Right lobe of liver (tissue), 6 donors: Measurements from ENCODE around the gene TLCD3B. TPM values are rescaled to one million over a fixed set of nuclear protein-coding genes. Genes with fewer than 3 reads are reported as not detected.

Experiments
- ATAC-seq, 4 donors: fragments of 200-7000 bp; cut with Tn5 transposase; one replicate each; pipeline ENCODE4 v1.9.1; 2020; ENCODE audit warnings: mild to moderate bottlenecking in 4 of 4, moderate library complexity in 4 of 4
- DNase-seq, 3 donors: peaks; one replicate each; pipeline ENCODE4 v3.0.0-alpha.2; 2020
- H3K27ac ChIP-seq, 3 donors: fragments of 200-600 bp; one replicate each; pipeline ENCODE4 v1.8.0; 2022
- H3K27me3 ChIP-seq, 2 donors: fragments of 200-600 bp; one replicate each; pipeline ENCODE4 v1.8.0; 2022
- H3K36me3 ChIP-seq, 4 donors: fragments of 200-600 bp; sonication (generic) in 1 of 4; one replicate each; pipeline versions ENCODE4 v1.5.1 to v1.8.0; 2017 to 2022; ENCODE audit warnings: control low read depth in 1 of 4
- H3K4me1 ChIP-seq, 4 donors: fragments of 200-600 bp; sonication (generic) in 1 of 4; one replicate each; pipeline versions ENCODE4 v1.5.1 to v1.8.0; 2017 to 2022; ENCODE audit warnings: control low read depth in 1 of 4
- H3K4me3 ChIP-seq, 3 donors: fragments of 200-600 bp; one replicate each; pipeline ENCODE4 v1.8.0; 2022
- H3K9me3 ChIP-seq, 4 donors: fragments of 200-600 bp; sonication (generic) in 1 of 4; one replicate each; pipeline versions ENCODE4 v1.5.1 to v1.8.0; 2017 to 2022; ENCODE audit warnings: control low read depth in 1 of 4
- POLR2A ChIP-seq: fragments of 450-650 bp; IDR thresholded peaks from one replicate; pipeline ENCODE4 v1.6.1; 2017; ENCODE audit warnings: antibody characterized with exemption, mild to moderate bottlenecking
- WGBS: methylation state at CpG from one replicate; pipeline ENCODE4 v1.1.6; 2018; ENCODE audit warnings: low coverage, low lambda C conversion rate; ENCODE audit not compliant: insufficient coverage; ENCODE audit errors: missing lambda C conversion rate; 5-methylcytosine and 5-hydroxymethylcytosine counted together
- intact Hi-C, 2 donors: fragments of 100-400 bp; cut with DNase I; formaldehyde crosslinking; loops; one replicate each; pipeline versions ENCODE4 v1.11.2 to v1.14.1; 2022
- total RNA-seq, 6 experiments: library from RNA; depleted of rRNA in 2 of 6; stranded (reverse); fragments of >200 nt in 2 of 6; fragmentation: NEBNext Ultra II Directional in 3 of 6; extraction: Animal tissue kit (Norgen Biotek cat#: 25700) in 3 of 6; gene quantifications; one replicate each; pipeline versions ENCODE4 v1.1.0 to v1.2.4, GENCODE V29; 2016 to 2023
- TF ChIP-seq, protein P1 (sequence below), 4 donors: fragments of 200-600 bp in 3 of 4; fragments of 450-650 bp in 1 of 4; IDR thresholded peaks; one replicate each; pipeline versions ENCODE4 v1.5.1 to v1.8.0; 2016 to 2022; ENCODE audit warnings: antibody characterized with exemption in 4 of 4, mild to moderate bottlenecking in 2 of 4
- donor health status: DM: no; HTN: yes; CAD: no.
- donor health status: DM: no; HTN: no; CAD: no.
- donor health status: DM: no; HTN: no; CAD: no.
- donor health status: DM: no; HTN: yes; CAD: no.
- donor health status: DM: no; HTN: yes; CAD: no.

The TLCD3B gene
- total RNA-seq, 6 experiments from 2014 or later: not detected

DNA sequence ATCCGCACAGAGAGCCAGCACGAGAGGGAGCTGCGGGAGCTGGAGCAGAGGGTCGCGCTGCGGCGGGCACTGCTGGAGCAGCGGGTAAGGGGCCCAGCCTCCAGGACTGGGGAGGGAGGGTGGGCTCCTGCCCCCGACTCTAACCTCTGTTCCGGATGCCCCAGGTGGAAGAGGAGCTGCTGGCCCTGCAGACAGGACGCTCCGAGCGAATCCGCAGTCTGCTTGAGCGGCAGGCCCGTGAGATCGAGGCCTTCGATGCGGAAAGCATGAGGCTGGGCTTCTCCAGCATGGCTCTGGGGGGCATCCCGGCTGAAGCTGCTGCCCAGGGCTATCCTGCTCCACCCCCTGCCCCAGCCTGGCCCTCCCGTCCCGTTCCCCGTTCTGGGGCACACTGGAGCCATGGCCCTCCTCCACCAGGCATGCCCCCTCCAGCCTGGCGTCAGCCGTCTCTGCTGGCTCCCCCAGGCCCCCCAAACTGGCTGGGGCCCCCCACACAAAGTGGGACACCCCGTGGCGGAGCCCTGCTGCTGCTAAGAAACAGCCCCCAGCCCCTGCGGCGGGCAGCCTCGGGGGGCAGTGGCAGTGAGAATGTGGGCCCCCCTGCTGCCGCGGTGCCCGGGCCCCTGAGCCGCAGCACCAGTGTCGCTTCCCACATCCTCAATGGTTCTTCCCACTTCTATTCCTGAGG lies 40.0 kb downstream of the TLCD3B start:
- H3K27ac ChIP-seq: no peak overlapping the region

DNA sequence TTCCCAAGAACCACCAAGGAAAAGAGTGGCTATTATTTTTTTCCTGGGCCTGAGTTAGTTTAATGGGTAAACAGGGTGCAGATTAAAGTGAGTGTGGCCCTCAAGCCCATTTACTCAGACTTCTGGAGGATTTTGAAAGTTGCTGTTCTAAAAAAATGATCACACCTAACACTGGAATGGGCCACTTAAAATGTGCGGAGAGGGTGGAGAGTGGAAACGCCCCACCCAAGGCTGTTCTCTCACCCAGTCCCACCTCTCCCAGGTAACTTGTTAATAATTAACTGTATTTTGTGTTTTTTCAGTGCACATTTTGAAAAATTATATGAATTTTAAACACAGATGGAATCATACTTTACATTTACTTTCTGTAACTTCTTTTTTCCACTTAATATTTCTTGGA lies 41.0 kb downstream of the TLCD3B start:
- H3K27me3 ChIP-seq: no peaks in the 10 kb centered on the region
- no peak overlapping the region for H3K4me3 ChIP-seq
- no peaks in the 10 kb centered on the region for H3K9me3 ChIP-seq
- ATAC-seq (no peak), DNase-seq (no peak)
- peaks cover 0 to 57% (median 27%) of the 10 kb centered on the region in 4 donors for H3K36me3 ChIP-seq
- H3K4me1 ChIP-seq: peaks cover 0 to 13% (median 3%) of the 10 kb centered on the region in 4 donors
- no peak for TF ChIP-seq POLR2A
- TF ChIP-seq, protein P1, sequence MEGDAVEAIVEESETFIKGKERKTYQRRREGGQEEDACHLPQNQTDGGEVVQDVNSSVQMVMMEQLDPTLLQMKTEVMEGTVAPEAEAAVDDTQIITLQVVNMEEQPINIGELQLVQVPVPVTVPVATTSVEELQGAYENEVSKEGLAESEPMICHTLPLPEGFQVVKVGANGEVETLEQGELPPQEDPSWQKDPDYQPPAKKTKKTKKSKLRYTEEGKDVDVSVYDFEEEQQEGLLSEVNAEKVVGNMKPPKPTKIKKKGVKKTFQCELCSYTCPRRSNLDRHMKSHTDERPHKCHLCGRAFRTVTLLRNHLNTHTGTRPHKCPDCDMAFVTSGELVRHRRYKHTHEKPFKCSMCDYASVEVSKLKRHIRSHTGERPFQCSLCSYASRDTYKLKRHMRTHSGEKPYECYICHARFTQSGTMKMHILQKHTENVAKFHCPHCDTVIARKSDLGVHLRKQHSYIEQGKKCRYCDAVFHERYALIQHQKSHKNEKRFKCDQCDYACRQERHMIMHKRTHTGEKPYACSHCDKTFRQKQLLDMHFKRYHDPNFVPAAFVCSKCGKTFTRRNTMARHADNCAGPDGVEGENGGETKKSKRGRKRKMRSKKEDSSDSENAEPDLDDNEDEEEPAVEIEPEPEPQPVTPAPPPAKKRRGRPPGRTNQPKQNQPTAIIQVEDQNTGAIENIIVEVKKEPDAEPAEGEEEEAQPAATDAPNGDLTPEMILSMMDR (IDR thresholded peaks at IDR 0.05): no peak
- 95% methylated on average over 2 of the region's 2 CpGs for WGBS
- H3K27ac ChIP-seq: no peak overlapping the region
- intact Hi-C loops: loop anchor here in 1 of 2 donors (10.0 kb wide), 1 partner anchor 175 kb away; the partner anchor contains the start of genes PAGR1 and PRRT2

More for the DNA sequence above, 40.0 kb downstream of the TLCD3B start:
- ATAC-seq (no peak), DNase-seq (peak in 2 of 3 donors; percentile 39 to 43)
- intact Hi-C loops: loop anchor here in 1 of 2 donors (10.0 kb wide), 1 partner anchor 176 kb away; the partner anchor contains the start of genes PAGR1 and PRRT2
- WGBS: no CpG with 5 or more reads among the region's 35 CpGs
- Histone ChIP-seq H3K36me3 (peaks cover 0 to 47% (median 22%) of the 10 kb centered on the region in 4 donors), H3K4me3 (no peak overlapping the region), H3K9me3 (no peaks in the 10 kb centered on the region), H3K4me1 (peaks cover 0 to 13% (median 3%) of the 10 kb centered on the region in 4 donors), H3K27me3 (no peaks in the 10 kb centered on the region)
- no peak for TF ChIP-seq POLR2A
- TF ChIP-seq, protein P1 (IDR thresholded peaks at IDR 0.05): no peak

GRCh38 chr16:29989111-29989858 lies 41.8 kb downstream of the TLCD3B start:
- Histone ChIP-seq H3K4me3 (no peak overlapping the region), H3K27ac (no peak overlapping the region), H3K27me3 (no peaks in the 10 kb centered on the region), H3K9me3 (no peaks in the 10 kb centered on the region), H3K36me3 (peaks cover 0 to 64% (median 30%) of the 10 kb centered on the region in 4 donors), H3K4me1 (peaks cover 0 to 5% (median 0%) of the 10 kb centered on the region in 4 donors)
- no peak for TF ChIP-seq POLR2A
- TF ChIP-seq, protein P1 (IDR thresholded peaks at IDR 0.05): no peak
- 86% methylated on average over 14 of the region's 23 CpGs for WGBS
- intact Hi-C loops: no loop called here
- no peak for ATAC-seq
- DNase-seq: peak in 1 of 3 donors; percentile 35

DNA sequence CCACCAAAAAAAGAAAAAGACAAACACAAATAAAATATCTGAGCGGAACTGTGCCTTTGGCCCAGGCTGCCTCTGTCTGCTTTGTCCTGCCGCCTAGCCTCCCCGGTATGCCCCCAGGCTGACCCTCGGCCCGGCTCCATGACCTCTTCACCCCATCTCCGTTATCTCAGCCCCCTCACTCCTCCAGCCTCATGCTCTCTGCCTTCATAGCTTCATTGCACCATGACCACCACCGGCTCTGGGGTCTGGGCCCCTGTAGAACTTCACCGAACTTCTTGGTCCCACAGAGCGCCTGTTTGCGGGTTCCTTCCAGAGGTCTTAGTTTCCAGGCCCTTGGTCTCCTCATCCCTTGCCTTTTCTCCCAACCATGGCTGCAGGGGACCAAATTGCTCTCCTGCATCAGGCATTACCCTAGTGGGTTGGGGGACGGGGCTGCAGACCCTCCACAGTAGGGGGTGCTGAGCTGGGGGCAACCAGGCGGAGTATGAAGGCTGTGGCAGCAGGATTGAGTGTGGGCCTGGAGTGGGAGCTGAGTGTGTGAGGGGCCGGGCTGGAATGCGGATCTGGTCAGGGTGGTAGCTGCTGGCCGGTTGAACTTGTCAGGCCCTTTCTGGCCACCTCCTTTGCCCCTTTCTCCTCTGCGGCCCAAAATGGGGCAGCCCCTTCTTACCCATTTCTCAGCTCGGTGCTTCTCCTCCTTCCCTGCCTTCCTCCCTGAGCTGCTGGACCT lies 42.6 kb downstream of the TLCD3B start:
- H3K36me3 ChIP-seq: peaks cover 0 to 71% (median 35%) of the 10 kb centered on the region in 4 donors
- no peak for ATAC-seq
- DNase-seq: peak in 1 of 3 donors; percentile 50
- intact Hi-C loops: no loop called here
- no peaks in the 10 kb centered on the region for H3K9me3 ChIP-seq
- peaks cover 0 to 4% (median 0%) of the 10 kb centered on the region in 4 donors for H3K4me1 ChIP-seq
- WGBS: 76% methylated on average over 9 of the region's 17 CpGs
- TF ChIP-seq, protein P1 (IDR thresholded peaks at IDR 0.05): no peak
- no peak for TF ChIP-seq POLR2A
- no peak overlapping the region for H3K27ac ChIP-seq
- no peaks in the 10 kb centered on the region for H3K27me3 ChIP-seq
- no peak overlapping the region for H3K4me3 ChIP-seq
